ENCODE data around the gene SEMG2. TPM values are rescaled to one million over a fixed set of nuclear protein-coding genes. Genes with fewer than 3 reads are reported as not detected.

Gene SEMG2
- total RNA-seq, 1 donor = not detected

- no peak within 1 kb of the TSS for H3K4me3 ChIP-seq (ENCODE audit: low read length)
- H3K9me3 ChIP-seq (ENCODE audit: low read depth, low read length) = no peaks in the 10 kb centered on the region
Measured at GRCh38 chr20:45254383-45255262, 33.5 kb downstream of the SEMG2 start, which contains the start of gene SLPI. SLPI (minus strand) TSS chr20:45254564; CDS start chr20:45254543, 21 bp downstream.

GRCh38 chr20:45257161-45257560, 36.0 kb downstream of the SEMG2 start:
- H3K4me3 ChIP-seq (ENCODE audit: low read length) = no peak overlapping the region
- no peaks in the 10 kb centered on the region for H3K9me3 ChIP-seq (ENCODE audit: low read depth, low read length)
- no peaks in the 10 kb centered on the region for H3K27me3 ChIP-seq (ENCODE audit: insufficient read depth, low read length)
- H3K4me1 ChIP-seq (ENCODE audit: insufficient read depth, low read length) = peaks cover 30% of the 10 kb centered on the region

More at GRCh38 chr20:45254383-45255262, 33.5 kb downstream of the SEMG2 start, which contains the start of gene SLPI:
- Histone ChIP-seq H3K4me1 (ENCODE audit: insufficient read depth, low read length) (peaks cover 30% of the 10 kb centered on the region), H3K27me3 (ENCODE audit: insufficient read depth, low read length) (peaks cover 7% of the 10 kb centered on the region)

- H3K4me3 ChIP-seq (ENCODE audit: low read length) = no peak overlapping the region
- no peaks in the 10 kb centered on the region for H3K27me3 ChIP-seq (ENCODE audit: insufficient read depth, low read length)
- H3K9me3 ChIP-seq (ENCODE audit: low read depth, low read length) = no peaks in the 10 kb centered on the region
- H3K4me1 ChIP-seq (ENCODE audit: insufficient read depth, low read length) = peaks cover 30% of the 10 kb centered on the region
Measured at GRCh38 chr20:45257711-45258110, 36.5 kb downstream of the SEMG2 start.

- H3K4me1 ChIP-seq (ENCODE audit: insufficient read depth, low read length) = peaks cover 30% of the 10 kb centered on the region
Measured at GRCh38 chr20:45258259-45258658, 37.1 kb downstream of the SEMG2 start.

GRCh38 chr20:45258664-45259063, 37.5 kb downstream of the SEMG2 start:
- Histone ChIP-seq H3K9me3 (ENCODE audit: low read depth, low read length) (no peaks in the 10 kb centered on the region), H3K4me3 (ENCODE audit: low read length) (no peak overlapping the region), H3K27me3 (ENCODE audit: insufficient read depth, low read length) (peaks cover 7% of the 10 kb centered on the region), H3K4me1 (ENCODE audit: insufficient read depth, low read length) (peaks cover 29% of the 10 kb centered on the region)

More at GRCh38 chr20:45258259-45258658, 37.1 kb downstream of the SEMG2 start:
- H3K4me3 ChIP-seq (ENCODE audit: low read length) = no peak overlapping the region
- peaks cover 4% of the 10 kb centered on the region for H3K27me3 ChIP-seq (ENCODE audit: insufficient read depth, low read length)
- H3K9me3 ChIP-seq (ENCODE audit: low read depth, low read length) = no peaks in the 10 kb centered on the region

- Histone ChIP-seq H3K27me3 (ENCODE audit: insufficient read depth, low read length) (peaks cover 11% of the 10 kb centered on the region), H3K4me1 (ENCODE audit: insufficient read depth, low read length) (no peaks in the 10 kb centered on the region), H3K9me3 (ENCODE audit: low read depth, low read length) (no peaks in the 10 kb centered on the region), H3K4me3 (ENCODE audit: low read length) (no peak overlapping the region)
Measured at GRCh38 chr20:45263556-45264266, 42.5 kb downstream of the SEMG2 start.

- Histone ChIP-seq H3K4me1 (ENCODE audit: insufficient read depth, low read length) (no peaks in the 10 kb centered on the region), H3K27me3 (ENCODE audit: insufficient read depth, low read length) (peaks cover 14% of the 10 kb centered on the region), H3K9me3 (ENCODE audit: low read depth, low read length) (no peaks in the 10 kb centered on the region), H3K4me3 (ENCODE audit: low read length) (no peak overlapping the region)
Measured at GRCh38 chr20:45266977-45267376, 45.8 kb downstream of the SEMG2 start.

- Histone ChIP-seq H3K27me3 (ENCODE audit: insufficient read depth, low read length) (peaks cover 7% of the 10 kb centered on the region), H3K4me3 (ENCODE audit: low read length) (no peak overlapping the region), H3K4me1 (ENCODE audit: insufficient read depth, low read length) (no peaks in the 10 kb centered on the region), H3K9me3 (ENCODE audit: low read depth, low read length) (no peaks in the 10 kb centered on the region)
Measured at GRCh38 chr20:45268531-45268930, 47.4 kb downstream of the SEMG2 start.

GRCh38 chr20:45269056-45269455, 47.9 kb downstream of the SEMG2 start:
- peaks cover 6% of the 10 kb centered on the region for H3K27me3 ChIP-seq (ENCODE audit: insufficient read depth, low read length)
- no peaks in the 10 kb centered on the region for H3K4me1 ChIP-seq (ENCODE audit: insufficient read depth, low read length)
- no peak overlapping the region for H3K4me3 ChIP-seq (ENCODE audit: low read length)
- no peaks in the 10 kb centered on the region for H3K9me3 ChIP-seq (ENCODE audit: low read depth, low read length)

- Histone ChIP-seq H3K4me3 (ENCODE audit: low read length) (no peak overlapping the region), H3K9me3 (ENCODE audit: low read depth, low read length) (no peaks in the 10 kb centered on the region), H3K27me3 (ENCODE audit: insufficient read depth, low read length) (peaks cover 9% of the 10 kb centered on the region), H3K4me1 (ENCODE audit: insufficient read depth, low read length) (no peaks in the 10 kb centered on the region)
Measured at GRCh38 chr20:45269754-45270270, 48.6 kb downstream of the SEMG2 start.

Other genes with a start within 250 kb of the SEMG2 start
- gene KCNS1, start 120.2 kb upstream of the SEMG2 start, total RNA-seq = not detected
- not detected for gene WFDC5, start 106.2 kb upstream of the SEMG2 start, total RNA-seq
- not detected for gene WFDC12, start 96.9 kb upstream of the SEMG2 start, total RNA-seq
- not detected for gene PI3, start 46.5 kb upstream of the SEMG2 start, total RNA-seq
- not detected for gene SEMG1, start 14.3 kb upstream of the SEMG2 start, total RNA-seq
- 0.63 TPM for gene SLPI, start 33.2 kb downstream of the SEMG2 start, total RNA-seq
- not detected for gene RBPJL, start 85.5 kb downstream of the SEMG2 start, total RNA-seq
- not detected for gene MATN4, start 86.9 kb downstream of the SEMG2 start, total RNA-seq
- 17.1 TPM for gene SDC4, start 127.1 kb downstream of the SEMG2 start, total RNA-seq
- gene SYS1, start 141.8 kb downstream of the SEMG2 start, total RNA-seq = 63.8 TPM
- under 0.01 TPM for gene TP53TG5, start 157.0 kb downstream of the SEMG2 start, total RNA-seq
- 6.6 TPM for gene DBNDD2, start 186.9 kb downstream of the SEMG2 start, total RNA-seq
- 57.9 TPM for gene PIGT, start 194.8 kb downstream of the SEMG2 start, total RNA-seq
- not detected for gene WFDC2, start 248.4 kb downstream of the SEMG2 start, total RNA-seq